SIG-M5 treated with dmso at 0.1 percent for 504 hours (cell line): ENCODE results near the gene LRP1B.
"Not testable (repeated sequence)": the region's sequence is repeated elsewhere in the genome, so short reads cannot be mapped to it uniquely, and the experiment has no call there.

Source experiments
- DNase-seq: peaks from one replicate; lab custom pipeline; 2025; ENCODE audit not compliant: unreplicated experiment; lab: John Stamatoyannopoulos, UW

Gene LRP1B

GRCh38 chr2:140506606-140507005 is 1624.2 kb downstream of the LRP1B start:
- DNase-seq: no peak

GRCh38 chr2:140504601-140505000 is 1626.2 kb downstream of the LRP1B start:
- DNase-seq: no peak

- no peak for DNase-seq
Measured at GRCh38 chr2:140502951-140503630, 1627.7 kb downstream of the LRP1B start.

- no peak for DNase-seq
Measured at GRCh38 chr2:140498360-140498759, 1632.5 kb downstream of the LRP1B start.

GRCh38 chr2:140496714-140497113 is 1634.1 kb downstream of the LRP1B start:
- DNase-seq: no peak

GRCh38 chr2:140491876-140492275 is 1638.9 kb downstream of the LRP1B start:
- no peak for DNase-seq

GRCh38 chr2:140489193-140489592 is 1641.6 kb downstream of the LRP1B start:
- DNase-seq: no peak

GRCh38 chr2:140481136-140481535 is 1649.7 kb downstream of the LRP1B start:
- no peak for DNase-seq

GRCh38 chr2:140473851-140474250 is 1657.0 kb downstream of the LRP1B start:
- no peak for DNase-seq

GRCh38 chr2:140472676-140473075 is 1658.1 kb downstream of the LRP1B start:
- DNase-seq: no peak

GRCh38 chr2:140465301-140465700 is 1665.5 kb downstream of the LRP1B start:
- DNase-seq: no peak

GRCh38 chr2:140462990-140463389 is 1667.8 kb downstream of the LRP1B start:
- no peak for DNase-seq

- no peak for DNase-seq
Measured at GRCh38 chr2:140457483-140457882, 1673.3 kb downstream of the LRP1B start.

- no peak for DNase-seq
Measured at GRCh38 chr2:140455315-140455714, 1675.5 kb downstream of the LRP1B start.

- DNase-seq: no peak
Measured at GRCh38 chr2:140454717-140455116, 1676.1 kb downstream of the LRP1B start.

- no peak for DNase-seq
Measured at GRCh38 chr2:140451324-140451723, 1679.5 kb downstream of the LRP1B start.

- no peak for DNase-seq
Measured at GRCh38 chr2:140442319-140442718, 1688.5 kb downstream of the LRP1B start.

GRCh38 chr2:140440815-140441214 is 1690.0 kb downstream of the LRP1B start:
- DNase-seq: no peak

GRCh38 chr2:140436936-140437335 is 1693.9 kb downstream of the LRP1B start:
- no peak for DNase-seq

GRCh38 chr2:140427033-140427432 is 1703.8 kb downstream of the LRP1B start:
- DNase-seq: not testable (repeated sequence)

GRCh38 chr2:140424471-140424870 is 1706.3 kb downstream of the LRP1B start:
- DNase-seq: no peak

GRCh38 chr2:140422759-140423158 is 1708.1 kb downstream of the LRP1B start:
- no peak for DNase-seq

- no peak for DNase-seq
Measured at GRCh38 chr2:140417504-140417903, 1713.3 kb downstream of the LRP1B start.
